CD4-positive, alpha-beta T cell treated with Interleukin-15 for 1 hour (primary cell): Measurements from ENCODE around the gene TMEM8B.

Experiments
- DNase-seq: peaks from one replicate; pipeline ENCODE4 v3.0.0-alpha.2; 2020

Gene TMEM8B

DNA sequence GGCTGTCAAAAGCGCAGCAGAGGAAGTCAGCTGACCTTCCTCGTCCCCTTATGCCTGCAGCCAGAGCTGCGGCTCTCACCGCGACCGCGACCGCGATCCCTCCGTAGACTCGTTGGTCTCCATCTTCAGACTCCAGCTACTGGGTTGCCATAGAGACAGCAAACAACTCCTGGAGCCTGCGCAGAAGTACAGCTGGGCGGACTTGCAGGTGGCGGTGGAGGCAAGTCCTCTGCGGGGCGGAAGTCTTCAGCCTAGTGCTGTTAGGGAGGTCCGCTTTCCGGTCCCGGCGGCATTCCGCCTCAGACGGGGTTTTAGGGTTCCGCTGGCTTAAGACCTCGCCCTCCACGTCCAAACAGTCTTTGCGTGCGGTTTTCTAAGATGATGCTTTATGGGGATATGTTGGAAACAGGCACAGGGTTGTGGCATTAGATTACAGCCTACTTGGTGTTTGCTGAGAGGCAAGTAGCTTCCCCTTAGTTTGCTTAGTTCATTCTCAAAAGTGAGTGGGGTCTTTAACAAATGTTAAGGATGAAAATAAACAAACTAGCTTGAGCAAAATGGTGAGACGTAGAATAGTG, 16.9 kb upstream of the TMEM8B start, which contains the start of gene SPAG8:
Gene SPAG8 (minus strand): TSS at position 238 of the 578 bp plus-strand sequence. CDS start 115 bp downstream, at position 123.
- peak; percentile 99 for DNase-seq

DNA sequence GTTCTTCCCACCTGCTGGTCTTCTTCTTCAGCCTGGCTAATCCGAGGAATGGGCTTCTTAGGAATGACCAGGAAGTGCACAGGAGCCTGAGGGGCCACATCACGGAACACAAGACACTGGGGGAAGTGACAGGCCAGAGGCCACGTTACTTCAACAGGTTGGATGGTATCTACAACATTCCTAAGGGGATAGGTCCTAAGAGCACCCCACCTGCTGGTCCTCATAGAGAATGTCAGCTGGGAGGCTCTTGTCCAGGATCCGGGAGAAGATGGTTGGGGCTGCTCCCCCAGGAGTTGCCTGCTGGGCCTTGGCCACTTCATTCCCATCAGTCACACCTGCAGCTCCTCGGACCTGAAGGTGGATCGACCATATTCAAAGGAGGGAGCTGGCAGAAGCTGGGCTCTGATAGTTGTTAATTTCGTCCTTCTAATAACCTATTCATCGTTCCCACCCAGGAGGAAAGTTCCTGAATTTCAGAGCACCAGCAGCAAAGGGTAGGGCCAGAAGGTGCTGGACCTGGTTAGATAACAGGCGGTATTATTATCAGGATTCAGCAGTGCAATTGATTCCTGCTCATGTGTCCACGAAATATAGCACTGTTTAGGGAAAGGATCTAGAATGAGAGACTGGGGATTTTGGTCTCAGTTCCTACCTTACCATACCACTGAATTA, 15.5 kb upstream of the TMEM8B start:
- no peak for DNase-seq

DNA sequence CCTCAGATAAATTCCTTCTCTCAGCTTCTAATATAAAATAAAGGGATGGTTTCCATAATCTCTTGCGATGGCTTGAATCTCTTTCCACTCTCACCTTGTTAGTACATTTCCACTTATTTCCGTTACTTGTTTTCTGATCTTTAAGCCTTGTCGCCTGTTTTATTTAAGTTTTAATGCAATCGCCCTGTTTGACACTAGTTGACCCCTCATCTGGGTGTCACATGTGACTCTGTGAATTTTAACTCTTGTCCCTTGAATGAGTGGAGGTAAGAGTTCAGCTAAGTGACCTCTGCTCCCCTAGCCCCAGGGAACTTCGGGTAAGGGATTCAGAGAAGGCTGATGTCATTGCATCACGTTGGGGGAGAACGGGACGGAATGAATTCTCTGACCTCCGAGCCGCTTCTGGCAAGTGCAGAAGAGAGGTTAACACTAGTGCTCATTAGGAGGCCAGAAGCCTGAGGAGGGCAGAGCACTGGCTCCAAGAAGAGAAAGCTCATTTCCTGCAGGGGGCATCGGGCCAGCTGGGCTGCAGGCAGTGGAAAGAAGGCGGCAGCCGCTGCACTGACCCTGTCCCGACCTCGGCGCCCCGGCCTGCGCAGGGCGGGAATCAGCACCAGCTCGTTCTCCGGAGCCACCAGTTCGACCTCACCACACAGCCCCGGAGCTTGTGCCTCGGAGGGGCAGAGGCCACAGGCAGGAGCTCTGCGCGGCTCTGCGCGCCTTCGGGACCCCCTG, 14.8 kb upstream of the TMEM8B start:
- peak; percentile 31 for DNase-seq

DNA sequence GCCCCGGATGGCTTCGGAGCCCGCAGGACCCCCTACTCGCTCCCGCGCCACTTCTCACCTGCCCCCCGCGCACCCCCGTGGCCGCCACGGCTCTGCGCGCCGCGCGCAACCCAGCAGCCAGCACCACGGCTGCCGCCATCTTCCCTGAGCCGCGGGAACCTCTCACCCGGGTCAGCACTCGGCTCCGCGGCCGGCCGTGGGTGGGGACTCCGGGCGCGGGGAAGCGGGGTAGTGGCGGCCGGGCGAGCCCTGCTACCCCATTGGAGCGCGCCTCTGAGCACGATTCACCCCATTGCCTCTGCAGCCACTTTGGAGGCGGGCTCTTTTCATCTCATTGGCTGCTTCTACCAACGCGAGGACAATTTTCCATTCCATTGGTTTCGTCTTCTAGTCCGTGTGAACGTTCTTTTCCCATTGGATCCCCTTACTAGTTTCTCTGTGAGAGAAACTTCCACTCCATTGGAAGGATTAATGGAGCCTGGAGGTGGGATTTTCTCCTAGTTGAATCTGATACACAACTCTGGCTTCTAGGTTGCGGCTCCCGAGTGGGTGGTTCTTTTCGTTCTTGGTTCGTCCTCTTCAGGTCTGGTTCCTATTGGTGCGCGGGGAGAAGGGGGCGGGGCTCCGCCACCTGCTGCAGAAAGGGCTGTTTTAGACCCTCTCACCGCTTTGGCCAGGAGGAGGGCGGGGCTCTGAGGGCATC, 14.0 kb upstream of the TMEM8B start, which contains the start of gene HINT2:
Gene HINT2 (minus strand): TSS at position 202 of the 703 bp plus-strand sequence. CDS start 63 bp downstream, at position 139.
- DNase-seq: peak; percentile 98

DNA sequence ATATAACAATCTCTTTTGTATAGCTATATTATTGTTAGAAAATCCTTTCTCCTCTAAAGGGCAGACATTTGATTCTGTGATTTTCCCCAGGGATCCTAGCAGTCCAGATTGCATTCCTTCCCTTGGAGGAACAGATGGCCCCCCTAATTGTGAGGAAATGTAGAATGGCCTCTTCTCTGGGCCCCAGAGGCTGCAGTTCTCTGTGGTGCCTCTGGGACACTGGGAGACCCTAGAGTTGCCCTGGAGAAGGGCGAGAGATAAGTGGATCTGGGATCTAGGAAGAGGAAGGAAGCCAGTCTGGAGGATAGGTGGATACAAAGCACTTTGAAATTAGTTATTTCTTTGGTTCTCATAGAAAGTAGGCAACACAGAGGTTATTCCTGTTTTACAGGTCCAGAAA, 12.3 kb upstream of the TMEM8B start:
- no peak for DNase-seq

DNA sequence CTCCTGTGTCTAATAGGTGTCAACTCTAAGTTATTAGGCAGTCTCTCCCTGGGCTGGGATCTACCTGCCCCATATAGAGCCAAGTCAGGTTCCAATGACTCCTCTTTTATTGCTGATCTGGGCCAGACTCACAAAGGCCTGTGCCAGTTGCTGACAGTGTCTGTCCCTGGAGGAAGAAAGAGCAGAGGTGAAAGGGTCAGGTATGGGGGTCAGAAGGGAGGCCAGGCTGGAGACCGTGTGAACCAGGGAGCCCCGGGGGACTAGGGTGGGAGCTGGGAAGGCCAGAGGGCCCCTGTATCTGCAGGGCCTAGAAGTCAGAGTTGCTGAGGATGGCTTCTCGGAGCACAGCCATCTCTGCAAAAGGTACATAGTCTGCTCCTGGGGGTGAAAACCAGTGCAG, 10.7 kb upstream of the TMEM8B start:
- no peak for DNase-seq

DNA sequence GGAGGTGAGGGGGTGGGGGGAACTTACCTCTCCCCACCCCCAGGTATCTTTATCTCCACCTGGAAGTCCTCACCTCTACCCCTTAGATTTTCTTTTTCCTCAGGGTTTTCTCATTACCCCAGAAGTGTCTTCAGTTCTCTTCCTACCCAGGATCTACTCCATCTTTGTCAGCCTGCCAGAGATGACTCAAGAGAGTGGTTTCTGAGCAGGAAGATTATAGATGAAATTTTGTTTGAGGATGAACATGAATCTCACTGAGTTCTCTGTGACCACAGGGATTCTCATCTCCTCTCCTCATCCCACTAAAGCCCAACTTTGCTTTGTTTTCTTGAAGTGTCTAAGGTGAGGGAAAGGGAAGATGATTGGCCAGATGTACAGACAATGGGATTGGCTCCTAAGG, 9.0 kb upstream of the TMEM8B start:
- no peak for DNase-seq

DNA sequence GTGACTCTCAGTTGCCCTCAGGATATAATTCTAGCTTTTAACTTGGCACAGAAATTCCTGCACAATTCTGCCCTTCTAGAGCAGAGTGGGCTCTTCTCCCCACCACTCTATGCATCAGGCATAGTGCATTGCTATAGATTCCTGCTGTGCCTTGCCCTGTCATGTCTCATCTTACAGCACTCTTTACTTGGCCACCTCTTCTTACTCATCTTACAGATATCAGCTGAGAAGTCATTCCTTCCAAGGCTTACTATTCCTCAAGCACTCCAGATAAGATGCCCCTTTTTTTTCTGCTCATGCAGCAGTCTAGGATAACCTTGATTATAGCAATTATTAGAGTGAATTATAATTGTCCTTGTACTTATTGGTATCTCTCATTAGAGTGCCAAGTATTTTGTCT, 6.1 kb upstream of the TMEM8B start:
- no peak for DNase-seq

DNA sequence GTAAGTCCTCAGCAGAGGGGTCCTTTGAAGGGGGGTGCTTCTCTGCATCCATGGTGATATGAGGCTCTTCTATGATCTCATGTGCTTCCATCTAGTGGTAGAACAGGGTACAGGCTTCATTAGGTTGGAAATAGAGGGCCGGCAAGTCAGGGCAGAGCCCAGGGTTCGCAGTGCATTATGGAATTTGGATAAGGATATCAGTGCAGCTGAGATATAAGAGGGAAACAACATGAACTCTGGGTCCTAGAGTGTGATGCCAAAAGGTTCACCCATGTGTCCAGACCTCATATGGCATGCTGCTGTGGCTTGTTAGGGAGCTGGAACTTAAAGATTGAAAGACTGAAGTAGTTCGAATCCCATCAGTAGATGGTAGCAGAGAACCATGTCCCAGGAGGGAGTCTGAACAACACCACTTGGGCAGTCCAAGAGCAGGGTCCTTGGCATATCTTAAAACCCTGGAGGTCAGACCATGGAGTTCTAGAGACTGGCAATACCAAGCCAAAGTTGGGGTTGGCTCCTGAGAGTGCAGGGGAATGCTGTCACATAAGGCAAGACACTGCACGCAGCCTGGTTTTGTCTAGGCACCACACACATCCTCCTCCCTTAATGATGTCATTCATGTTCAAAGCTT, 2.8 kb upstream of the TMEM8B start:
- no peak for DNase-seq

DNA sequence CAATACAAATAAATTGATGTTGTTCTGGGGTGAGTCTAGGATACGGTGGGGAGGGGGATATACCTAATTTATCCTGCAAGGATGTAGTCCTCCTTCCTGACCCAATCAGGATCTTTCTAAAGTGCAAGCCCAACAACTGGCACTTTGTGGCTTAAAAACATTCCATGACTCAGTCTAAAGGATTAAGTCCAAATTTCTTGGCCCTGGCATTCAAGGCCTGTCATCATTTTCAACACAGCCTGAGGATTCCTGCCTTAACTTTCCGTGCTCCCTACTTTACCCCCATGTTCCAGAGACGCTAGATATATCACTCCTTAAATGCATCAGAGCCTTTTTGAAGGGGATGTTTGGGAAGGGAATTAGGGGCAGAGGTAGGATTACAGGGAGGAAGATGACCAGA, 1.5 kb upstream of the TMEM8B start:
- DNase-seq: no peak

DNA sequence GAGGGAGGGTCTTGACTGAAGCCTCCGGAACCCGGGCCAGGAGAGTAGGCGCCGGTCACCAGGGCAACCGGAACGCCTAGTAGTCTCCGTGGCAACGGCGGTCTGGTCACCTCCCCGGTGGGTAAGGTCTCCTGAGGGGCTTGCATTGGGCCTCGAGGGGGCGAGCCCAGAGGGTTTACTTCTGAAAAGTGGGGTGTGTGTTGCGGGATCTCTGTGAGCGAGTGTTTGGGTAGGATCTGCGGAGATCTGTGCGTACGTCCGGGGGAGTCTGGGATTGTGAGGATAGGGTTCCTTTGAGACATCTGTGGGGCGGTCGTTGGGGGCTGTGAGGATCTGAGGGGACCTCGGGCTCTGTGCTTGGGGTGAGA, 328 bp upstream of the TMEM8B start, which contains the start of gene FAM221B:
Gene FAM221B (minus strand): TSS at position 17 of the 368 bp plus-strand sequence. CDS start 2,571 bp downstream, outside the sequence.
- no peak for DNase-seq

DNA sequence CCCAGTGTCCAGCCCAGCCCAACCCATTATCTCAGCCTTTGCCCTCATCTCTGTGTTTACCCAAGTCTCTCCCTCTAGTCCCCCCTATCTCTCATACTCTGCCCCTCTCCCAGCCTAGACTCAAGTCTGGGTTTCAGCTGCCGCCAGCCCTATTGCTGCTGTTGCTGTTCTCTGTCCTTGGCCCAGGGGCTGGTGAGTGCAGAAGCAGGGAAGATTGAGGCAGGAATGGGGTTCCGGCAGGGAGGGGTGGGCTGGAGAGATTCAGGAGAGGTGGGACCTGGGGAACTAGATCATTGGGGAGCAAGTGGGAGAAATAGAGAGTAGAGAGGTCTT, 702 bp downstream of the TMEM8B start:
- DNase-seq: no peak

DNA sequence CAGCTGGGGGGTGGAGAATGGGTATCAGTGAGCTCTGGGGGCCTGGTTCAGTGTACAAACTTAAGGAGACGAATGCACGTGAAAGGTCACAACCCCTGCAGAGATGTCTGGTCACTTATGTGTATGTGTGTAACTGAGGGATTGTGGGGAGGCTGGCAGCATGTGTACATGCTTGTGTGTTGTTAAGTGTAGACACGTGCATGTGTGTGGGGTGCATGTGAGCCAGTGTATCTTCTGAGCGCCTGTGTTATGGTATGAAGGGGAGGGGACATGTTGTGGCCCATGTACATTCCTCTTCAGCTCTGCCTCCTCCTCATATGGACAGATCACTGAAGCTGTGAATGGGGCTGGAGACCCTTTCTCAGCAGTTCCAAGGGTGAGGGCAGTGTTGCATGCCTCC, 2.0 kb downstream of the TMEM8B start:
- no peak for DNase-seq

DNA sequence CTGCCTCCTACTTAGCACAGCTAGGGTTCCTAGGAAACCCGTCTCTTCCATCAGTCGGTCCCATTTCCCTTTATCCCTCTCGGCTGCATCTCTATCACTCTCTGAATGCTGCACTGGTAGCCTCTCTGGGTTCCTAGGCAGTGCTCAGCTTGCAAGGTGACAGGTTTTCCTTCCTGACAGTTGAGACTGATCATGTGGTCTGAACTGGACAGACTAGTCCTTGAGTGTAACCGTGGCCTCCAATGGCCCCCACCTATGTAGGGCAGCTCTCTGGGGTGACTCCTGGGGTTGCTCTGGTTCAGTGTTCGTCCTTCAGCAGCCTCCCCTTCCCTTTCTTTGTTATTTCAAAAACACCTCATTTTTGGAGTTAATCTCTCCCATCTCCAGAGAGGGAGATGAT, 3.8 kb downstream of the TMEM8B start:
- DNase-seq: no peak

DNA sequence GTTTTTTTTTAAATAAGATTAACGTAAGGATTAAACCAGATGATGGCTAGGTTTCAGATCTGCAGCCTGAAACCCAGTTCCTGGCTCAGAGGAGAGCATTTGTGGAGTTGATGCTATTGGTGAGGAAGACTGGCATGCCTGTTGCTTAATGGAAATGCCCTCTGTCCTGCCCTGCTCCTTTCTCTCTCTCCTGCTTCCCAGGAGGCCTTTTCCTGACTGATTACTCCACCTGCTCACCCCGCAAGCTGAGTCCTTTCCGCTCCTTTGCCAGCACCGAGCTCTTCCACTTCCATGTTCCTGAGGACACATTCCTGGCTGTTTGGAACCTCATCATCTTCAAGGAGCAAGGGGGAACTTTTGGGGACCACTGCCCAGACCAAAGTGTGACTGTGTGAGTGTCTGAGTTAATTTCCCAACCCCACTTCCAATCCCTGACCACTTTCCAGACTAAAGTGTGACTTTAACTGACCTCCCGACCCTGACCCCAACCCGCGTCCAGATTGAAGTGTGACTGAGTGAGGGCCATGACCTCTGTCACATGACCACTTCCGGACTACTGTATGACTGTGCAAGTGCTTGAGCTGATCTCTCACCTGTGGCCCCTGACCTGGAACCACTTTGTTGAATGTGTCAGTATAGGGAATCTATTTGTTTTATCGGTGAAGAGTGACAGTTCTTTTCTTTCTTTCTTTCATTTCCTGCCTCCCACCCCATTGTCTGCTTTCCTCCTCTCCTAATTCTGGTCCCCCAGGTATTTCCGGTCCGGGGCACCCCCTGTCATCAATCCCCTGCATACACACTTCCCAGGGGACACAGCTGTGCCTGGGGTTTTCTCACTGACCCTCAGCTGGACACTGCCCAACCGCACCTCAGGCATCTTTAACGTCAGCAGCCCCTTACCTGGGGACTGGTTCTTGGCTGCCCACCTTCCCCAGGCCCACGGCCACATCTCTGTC, 5.5 kb downstream of the TMEM8B start:
- DNase-seq: no peak

DNA sequence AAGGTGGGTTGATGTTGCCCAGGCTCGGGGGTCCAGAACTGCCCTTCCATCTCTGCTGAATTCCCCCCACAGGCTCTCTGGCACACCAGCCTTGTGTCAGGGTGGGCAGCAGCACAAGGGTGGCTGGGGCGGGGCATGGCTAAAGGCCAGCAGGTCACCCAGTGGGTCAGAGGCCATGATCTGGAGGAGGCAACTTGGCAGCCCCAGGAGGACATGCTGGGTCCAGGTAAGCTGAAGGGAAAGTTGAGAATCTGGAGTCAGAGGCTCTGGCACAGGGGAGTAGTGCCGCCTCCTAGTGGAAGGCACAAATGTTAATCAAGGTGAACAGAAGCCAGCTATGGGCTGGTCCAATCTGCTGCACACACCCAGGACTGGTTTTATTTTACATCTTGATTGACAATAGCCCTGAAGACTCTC, 6.2 kb downstream of the TMEM8B start:
- DNase-seq: no peak

DNA sequence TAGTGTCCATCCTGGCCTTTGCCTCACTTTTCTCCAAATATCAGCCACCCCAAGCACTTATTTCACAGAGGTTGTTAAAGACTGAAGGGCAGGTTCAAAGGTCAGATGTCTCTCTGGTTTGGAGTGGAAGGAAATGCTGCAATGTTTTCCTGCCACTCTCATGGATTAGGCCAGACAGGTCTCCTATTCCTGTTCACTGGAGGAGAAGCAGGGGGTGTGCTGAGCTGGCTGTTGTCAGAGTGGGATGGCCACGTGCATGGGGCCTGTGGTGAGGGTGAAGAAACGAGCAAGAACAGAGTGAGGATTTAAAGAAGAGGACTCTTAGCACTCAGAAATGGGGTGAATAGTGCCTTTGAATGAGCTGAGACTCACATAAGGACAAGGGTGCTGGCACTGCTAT, 6.7 kb downstream of the TMEM8B start:
- no peak for DNase-seq

DNA sequence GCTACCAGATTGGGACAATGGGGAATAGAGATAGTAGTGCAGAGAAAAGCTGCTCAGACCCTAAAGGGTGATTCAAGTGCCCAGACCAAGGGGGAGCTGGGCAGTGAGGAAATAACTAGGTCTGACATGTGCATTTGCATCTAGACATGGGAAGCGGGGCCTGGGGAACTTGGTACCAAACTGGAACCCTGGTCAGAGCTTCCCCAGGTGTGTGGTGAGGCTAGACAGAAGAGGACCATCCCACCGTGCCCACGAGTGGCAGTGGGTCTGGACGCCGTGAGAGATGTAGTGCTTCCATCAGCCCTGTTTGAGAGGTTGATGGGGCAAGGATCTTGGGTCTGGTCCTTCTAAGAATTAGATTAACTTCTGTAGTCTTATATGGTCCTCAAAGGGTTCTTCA, 7.6 kb downstream of the TMEM8B start:
- no peak for DNase-seq

DNA sequence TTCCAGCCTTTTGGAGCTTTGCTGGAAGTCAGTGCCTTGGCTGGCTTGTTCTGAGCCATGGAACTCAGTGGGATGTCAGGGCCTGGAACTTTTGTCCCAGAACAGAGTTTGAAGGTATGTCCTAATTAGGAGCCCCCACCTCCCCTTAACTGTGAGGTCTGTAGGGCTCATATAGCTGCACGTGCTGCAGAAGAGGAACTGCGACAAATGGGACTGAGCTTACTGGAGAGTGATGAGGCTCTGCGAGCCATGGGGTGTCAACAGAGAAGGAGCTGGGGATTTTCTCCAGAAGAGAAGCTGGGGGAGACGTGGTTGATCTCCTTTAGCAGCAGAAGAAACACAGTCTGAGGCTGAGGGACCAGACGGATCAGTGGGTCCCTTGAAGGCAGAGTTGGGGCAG, 10.9 kb downstream of the TMEM8B start:
- no peak for DNase-seq

DNA sequence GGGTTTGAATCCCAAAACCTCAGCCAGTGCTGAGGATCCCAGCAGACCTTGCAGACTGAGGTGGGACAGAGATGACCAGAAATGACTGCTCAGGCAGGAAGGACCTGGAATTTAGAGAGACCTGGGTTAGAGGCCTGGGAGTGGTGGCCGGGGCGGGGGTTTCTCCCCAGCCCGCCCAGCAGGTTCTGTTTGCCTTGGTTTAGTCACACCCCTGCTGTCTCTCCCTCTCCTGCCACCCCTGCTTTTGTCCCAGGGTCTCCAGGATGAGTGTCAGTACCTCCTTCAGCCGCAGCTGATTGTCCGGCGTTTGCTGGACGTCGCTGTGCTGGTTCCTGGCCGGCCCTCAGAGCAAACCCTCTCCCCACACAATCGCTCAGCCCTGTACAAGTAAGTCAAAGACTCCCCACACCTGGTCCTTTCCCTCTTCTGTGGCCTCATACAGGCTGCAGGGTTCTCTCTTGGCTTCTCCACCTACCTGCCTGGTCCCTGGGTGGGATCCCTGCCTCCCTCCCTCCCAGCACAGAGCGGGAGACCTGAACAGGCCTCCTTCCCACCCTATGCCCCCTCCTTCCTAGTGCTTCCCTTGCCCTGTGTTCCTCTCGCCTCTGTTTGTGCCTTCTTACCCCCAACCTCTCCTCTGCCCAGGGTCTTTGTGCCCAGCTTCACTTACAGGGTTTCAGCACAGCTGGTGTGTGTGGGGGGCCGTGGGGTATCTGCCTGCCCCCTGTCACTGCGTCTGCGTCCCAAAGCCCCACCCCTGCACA, 12.0 kb downstream of the TMEM8B start:
- no peak for DNase-seq

DNA sequence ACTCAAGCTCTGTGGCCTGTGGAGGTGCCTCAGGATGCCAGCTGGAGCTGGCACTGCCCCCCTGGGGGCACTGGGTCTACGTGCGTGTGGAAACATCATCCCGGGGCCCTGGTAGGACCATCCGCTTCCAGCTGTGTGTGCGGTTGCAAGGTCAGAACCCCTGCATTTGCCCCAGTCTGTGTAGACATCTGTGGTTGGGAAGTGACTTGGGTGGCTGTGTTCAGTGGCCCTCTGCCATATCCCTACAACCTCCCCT, 12.5 kb downstream of the TMEM8B start:
- no peak for DNase-seq
